GOT3 (cell line): Measurements from ENCODE around the gene GRIP2.

ENCODE experiments used
- DNase-seq: peaks from one replicate; lab custom pipeline; 2025; ENCODE audit warnings: mixed read lengths; lab: John Stamatoyannopoulos, UW

The GRIP2 gene

DNA sequence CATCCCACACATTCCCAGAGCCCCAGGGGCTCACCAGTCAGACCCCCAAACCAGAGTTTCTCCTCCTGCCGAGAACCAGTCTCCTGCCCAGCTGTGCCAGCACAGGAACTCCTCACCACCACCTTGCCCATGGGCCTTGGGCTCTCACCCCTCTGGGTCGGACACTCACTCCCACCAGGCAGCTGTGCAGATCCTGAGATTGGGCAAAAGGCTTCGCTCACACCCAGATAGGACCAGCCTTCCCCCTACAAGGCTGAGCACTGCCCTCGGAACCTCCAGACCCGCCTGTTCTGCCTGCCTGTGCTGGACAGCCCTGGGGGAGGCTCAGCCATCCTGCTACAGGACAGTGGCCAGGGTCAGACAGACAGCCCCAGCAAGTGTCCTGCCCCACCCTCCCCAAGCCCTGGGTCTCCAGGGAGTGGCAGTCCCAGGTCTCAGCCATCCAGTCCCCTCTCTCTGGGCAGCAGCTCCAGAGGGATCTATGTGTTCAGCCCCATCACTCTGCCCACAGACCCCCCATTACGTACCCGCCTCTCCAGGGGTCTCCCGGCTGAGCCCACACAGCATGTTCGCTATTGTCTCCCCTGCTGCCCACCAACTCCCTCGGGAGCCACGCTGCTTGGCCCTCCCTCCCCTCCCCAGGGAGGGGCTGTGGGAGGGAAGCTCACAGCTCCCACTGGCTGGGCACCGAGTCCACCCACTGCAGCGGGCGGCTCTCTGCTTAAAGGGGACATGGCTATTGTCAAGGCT is at the start of gene GRIP2:
GRIP2 (minus strand) TSS at position 601 of the 750 bp plus-strand sequence; CDS start at position 567, 34 bp downstream.
- DNase-seq: no peak

DNA sequence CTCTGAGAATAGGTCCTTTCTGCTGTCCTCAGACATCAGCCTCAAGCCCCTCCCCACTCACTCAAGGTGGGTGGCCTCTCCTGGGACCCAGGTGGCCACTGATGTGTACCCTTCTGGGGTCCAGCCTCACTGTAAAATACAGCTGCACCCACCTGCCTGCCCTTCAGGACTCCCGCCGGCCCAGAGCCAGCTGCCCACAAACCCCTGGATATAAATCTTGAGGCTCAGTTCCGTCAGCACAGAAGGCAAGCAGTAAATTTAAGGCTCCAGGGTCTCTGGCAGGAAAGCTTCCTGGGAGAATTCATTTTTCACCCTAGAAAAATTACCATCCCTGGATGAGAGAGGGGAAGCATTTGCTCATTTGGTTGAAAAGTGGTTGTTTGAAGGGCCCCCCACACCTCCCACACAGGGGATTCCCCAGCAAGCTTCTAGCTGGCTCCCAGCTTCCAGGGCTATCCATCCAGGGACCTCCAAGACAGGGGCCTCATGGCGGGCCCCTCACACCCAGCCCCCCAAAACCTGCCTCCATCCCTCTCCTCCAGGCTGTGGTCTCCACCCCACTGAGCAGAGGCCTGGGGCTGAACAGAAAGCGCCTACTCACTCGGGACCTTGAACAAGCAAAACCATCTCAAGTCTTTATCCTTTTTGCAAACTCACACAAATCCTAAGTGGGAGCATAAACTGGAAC is 48.4 kb upstream of the GRIP2 start:
- no peak for DNase-seq

DNA sequence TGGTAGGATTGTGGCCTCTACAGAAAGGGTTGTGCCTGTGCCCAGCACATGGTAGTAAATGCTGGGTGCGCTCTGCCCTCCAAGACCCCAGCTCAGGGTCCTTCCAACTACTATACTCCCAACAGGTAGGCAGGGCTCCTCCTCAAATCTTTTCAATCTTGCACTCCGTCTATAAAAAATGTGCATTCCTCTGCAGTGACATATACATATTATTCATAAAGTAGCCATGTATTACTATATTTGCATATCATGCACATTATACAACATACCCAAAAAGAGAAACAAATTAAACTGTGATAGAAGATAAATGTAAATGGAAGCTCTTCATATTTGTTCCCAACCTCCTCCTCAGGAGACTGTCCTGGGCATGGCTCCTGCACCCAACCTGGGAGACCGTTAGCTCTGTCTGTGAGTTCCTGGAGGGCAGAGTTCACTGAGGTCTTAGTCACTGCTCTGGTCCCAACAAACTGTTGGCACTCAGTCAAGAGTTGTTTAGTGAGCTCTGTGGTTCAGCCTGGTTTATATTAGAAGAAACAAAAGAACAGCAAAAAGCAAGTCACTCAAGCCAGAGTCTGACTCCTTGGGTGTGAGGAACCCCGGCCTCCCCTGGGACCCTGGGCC is 47.7 kb upstream of the GRIP2 start:
- no peak for DNase-seq

DNA sequence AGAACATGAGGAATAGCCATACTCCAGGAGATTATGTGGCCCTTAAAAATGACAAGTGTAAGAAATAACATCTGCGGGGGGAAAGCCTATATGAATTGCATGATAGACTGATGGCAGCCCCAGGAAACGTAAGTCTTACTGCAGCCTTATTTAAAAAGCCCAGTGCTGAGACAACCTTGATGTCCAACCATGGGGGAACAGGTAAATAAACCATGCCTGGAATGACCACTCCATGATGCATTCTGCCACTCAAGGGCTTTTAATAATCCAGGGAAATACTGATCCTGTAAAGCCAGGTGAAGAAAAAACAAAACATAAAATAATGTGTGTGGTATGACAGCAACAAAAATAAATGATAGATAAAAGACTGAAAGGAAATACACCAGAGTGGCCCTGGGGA is 46.5 kb upstream of the GRIP2 start:
- no peak for DNase-seq

DNA sequence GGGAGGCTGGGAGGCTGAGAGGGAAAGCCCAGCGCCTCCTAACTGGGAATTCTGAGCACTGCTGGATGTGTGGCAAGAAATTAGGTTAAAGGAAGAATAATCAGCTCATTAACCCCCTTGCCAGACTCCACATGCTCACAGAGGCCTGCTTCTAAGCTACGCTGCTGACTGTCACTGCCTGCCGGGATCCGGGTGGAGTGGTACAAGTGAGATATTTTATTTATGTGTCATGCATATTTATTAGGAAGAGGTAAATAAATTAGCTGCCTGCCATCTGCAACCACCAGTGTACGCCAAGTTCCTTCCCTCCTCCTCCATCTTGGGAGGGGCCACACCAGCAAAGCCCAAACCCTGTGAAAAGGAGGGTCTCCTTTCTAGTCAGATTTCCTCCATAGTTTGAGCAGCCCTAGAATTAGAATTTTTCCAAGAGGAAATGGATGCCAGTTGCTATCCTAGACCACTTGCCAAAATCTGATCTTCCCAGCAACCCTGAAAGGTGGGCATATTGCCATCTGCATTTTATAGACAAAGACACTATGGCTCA is 43.5 kb upstream of the GRIP2 start:
- no peak for DNase-seq

DNA sequence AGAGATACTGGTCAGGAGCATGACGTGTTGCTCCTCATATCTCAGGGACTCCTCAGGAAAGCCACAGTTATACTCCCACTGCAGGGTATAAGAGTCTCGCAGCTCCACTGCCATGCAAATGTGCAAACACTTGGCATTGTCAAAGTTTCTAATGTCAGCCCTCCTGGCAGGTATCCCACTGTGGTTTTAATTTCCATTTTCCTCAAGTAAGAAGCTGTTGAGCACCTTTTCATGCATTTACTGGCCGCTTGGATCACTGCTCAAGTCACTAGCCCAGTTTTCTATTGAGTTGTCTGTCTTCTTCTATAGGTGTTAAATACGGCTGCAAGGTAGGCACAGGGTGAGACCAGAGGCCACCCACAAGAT is 41.9 kb upstream of the GRIP2 start:
- DNase-seq: no peak

DNA sequence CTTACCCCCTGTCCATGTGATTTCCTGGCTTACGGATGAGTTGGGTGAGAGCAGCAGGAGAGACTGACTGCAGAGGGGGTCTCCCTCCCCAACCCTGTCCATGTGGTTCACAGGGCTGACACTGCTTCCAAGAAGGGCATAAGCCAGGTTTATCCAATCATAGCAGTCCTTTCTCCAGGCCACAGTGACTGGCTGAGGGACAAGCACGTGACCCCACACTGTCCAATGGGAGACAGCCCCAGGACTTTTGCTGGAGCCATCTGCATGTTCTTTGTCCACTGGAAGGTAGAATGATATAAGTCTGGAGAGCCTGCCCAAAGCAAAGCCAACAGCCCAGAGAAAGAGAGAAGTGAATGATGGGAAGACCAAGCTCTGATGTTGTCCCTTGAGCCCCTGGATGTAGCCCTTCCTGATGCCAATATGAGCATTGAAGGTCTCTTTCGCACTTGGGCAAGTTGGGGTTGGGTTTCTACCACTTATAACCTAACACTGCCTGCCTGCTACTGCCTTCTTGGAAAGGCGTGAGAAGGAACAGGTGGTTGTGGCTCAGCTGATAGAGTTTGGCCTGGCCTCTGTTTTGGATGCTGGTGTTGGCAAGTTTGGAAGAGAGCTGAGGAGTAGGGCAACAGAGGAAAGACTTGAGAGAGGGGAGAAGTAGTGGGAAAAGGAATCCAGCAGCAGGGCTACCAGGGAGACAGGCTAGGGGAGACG is 41.3 kb upstream of the GRIP2 start:
- no peak for DNase-seq

DNA sequence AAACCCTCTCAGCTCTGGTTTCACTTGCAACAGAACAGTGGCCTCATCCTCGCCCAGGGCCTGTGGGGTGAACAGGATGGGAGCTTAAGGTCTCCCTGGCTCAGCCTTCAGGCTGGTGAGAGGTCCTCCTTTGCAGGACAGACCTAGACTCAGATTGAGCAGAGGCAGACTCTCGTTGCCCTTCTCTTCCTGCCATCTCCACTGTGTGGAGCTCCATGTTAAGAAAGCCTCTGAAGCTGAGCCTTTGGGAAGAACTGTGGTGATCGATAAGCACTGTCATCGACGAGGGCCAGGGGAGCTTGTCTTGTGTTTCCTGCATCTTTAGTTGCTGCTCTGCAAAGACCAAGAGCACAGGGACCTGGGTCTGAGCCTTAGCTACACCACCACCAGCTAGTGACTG is 37.8 kb upstream of the GRIP2 start:
- no peak for DNase-seq

DNA sequence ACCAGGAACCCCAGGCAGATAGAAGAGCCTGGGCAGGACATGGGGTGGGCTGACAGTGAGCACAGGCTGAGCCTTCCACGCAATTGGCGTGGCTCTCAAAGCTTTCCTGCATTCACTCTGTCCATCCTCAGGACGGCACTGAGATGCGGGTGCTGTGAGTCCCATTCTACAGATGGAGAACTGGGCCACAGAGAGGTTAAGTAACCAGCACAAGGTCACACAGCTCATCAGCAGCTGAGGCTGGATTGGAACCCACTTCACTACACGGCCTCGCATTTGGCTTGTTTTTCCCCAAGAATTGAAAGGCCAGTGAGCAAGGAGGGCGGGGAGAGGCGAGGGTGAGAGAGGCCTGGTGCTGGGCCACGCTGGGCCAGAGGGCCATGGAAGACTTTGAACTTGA is 36.0 kb upstream of the GRIP2 start:
- DNase-seq: no peak

DNA sequence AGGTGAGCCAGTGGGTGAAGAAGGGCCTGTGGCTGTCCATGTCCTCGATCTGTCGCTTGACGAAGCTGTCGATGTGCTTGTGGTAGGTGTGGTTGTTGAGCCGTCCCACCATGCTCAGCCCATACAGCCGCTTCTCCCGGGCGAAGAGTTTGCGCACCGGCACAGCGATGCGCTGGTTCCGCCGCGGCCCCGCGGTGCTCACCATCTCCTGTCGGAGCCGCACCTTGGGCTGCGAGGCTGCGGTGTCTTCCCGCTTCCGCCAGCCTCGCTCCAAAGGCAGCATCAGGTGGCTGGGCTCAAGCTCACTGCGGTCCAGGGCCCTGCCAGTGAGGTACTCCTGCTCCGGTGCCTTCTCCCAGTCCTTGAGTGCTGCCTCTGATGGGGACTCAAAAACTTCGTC is 34.0 kb upstream of the GRIP2 start:
- no peak for DNase-seq

DNA sequence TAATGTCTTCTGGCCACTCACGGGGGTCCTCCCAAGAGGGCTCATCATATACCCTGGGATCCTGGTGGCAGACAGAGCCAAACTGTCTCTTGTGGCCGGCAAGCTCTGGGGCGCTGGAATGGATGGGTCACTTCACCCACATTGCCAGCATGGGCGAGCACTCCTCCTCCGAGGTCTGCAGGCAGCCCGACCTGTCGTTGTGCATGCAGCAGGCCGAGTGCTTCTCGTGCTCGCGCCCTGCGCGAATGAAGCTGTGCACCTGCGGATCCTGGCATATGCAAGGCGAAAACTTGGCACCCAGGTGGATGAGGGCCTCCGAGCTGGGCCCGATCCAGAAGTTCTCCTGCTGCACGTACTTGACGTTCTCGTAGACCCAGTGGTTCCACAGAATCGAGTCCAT is 33.6 kb upstream of the GRIP2 start:
- no peak for DNase-seq

DNA sequence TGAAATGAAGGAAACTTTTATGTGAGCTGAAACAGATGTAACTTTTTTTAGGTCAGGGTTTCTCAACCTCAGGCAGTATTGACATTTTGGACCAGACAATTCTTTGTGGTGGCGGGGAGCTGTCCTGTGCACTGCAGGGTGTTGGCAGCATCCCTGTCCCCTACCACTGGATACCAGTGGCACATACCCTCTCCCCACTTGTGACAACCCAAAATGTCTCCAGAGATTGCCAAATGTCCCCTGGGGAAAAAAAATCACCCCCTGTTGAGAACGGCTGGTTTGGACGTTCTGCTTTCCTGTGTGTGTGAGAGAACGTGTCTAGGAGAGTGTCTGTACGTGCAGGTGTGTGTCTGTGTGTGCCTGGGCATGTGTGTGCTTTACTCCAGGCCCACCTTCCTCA is 30.7 kb upstream of the GRIP2 start:
- DNase-seq: no peak

DNA sequence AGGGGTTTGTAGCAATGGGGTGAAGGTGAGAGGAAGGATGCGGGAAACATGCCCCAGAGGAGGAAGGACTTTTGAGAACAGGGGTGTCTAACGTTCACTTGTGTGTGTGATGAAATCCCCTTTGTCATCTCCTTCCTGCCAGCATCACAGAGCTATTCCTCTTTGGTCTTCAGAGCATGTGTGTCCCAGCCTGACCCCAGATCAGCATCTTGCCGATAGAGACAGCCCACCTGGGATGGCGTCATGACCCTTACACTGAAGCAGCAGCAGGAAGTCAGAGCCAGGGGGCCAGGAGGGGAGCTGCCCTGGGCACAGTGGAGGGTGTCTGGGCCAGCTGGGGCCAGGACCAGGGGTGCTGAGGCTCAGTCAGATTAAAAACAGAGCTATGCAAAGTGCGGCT is 29.9 kb upstream of the GRIP2 start:
- no peak for DNase-seq

DNA sequence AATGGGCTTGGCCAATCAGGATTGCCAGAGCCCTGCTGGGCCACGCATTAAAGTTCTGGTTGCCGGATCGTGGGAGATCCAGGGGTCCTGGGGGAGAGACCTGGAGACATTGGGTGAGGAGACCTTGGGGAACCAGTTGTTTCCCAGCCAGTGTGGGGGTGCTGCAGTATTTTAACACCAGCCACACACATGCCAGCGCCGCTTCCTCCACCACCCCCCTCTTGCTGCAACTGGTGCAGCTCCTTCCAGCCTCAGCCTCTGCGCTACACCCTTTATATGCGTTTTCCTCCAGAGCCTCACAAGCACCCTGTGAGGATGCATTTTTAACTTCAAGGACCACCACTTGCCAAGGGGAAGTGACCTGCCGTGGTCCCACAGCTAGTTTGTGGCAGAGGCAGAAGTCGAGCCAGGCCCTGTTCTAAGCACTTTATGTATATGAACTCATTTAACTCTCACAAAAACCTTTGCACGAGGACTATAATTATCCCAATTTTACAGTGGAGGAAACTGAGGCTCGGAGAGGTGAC is 29.4 kb upstream of the GRIP2 start:
- DNase-seq: no peak

DNA sequence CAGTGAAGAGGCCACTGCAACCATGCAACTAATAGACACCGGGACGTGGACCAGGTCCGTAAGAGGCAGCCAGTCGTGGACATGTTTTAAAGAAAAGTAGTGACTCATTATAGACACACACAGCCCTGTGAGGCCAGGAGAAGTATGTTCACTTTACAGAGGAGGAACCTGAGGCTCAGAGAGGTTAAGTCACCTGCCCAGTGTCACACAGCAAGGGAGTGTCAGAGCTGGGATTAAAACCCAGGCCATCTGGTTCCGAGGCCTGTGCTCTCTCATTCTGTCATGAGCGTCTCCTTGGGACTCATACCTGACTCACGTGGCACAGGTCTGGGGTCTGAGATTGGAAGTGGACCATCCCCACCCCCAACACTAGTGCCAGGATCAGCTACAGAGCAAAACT is 28.1 kb upstream of the GRIP2 start:
- DNase-seq: no peak

DNA sequence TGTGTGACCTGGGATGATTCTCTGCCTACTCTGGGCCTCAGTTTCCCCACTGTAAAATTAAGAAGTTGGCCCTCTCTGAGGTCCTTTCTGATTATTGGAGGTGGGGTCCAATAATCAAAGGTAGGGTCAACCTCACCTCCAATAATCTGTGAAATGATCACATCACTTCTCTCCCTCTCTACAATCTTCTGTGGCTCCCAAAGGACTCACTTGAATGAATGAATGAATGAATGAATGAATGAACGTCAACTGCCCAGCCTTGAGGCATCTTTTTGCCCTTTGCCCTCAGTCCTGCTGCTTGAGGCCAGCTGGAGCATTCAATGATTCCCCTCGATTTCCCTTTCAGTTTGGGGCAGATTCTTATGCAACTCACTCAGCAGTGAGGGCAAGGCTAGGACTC is 26.7 kb upstream of the GRIP2 start:
- DNase-seq: no peak

DNA sequence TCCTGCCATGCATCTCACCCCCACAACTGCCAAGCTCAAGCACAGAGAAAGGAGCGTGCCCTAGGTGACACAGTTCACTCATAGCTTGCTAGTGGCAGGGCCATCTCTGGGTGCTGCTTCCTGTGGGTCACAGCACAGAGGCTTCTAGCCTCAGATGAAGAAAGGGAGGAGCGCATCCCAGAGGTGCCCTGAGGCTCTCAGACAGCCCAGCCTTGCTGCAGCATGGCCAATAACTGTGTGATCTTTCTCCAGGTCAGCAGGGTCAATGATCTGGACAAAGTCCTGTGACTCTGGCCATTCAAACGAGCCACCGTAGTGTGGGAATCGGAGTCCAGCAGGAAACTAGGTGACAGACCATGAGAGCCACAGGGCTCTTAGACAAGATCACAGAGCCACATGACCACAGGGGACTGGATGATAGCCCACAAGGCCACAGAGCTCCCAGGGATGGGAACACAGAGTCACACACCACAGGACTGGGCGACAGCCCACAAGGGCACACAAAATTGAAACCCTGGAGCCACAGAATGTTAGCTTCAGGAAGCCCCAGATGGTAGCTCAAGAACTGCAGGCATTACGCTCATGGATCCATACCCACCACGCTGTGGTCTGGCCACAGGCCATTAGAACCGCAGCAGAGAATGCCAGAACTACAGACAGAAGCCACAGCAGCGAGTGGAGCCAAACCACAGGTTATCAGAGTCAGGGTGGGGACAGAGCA is 25.9 kb upstream of the GRIP2 start:
- no peak for DNase-seq

DNA sequence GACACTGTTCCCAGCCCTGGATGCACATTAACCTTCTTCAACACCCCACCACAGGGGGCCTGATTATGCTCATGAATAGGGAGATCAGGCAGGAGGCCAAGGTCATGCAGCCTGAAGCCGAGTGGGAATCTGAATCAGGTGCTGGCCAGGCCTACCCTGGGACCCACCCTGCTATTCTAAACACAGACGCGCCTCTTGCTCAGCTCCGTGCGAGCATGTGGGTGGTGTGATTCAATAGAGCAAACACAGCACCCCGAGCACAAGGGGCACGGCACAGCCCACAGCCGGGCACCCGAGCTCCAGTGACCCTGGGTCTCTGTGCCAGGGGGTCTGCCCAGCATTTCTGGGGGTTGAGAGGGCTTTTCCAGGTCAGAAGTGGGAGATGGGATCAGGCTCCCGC is 24.6 kb upstream of the GRIP2 start:
- DNase-seq: no peak

DNA sequence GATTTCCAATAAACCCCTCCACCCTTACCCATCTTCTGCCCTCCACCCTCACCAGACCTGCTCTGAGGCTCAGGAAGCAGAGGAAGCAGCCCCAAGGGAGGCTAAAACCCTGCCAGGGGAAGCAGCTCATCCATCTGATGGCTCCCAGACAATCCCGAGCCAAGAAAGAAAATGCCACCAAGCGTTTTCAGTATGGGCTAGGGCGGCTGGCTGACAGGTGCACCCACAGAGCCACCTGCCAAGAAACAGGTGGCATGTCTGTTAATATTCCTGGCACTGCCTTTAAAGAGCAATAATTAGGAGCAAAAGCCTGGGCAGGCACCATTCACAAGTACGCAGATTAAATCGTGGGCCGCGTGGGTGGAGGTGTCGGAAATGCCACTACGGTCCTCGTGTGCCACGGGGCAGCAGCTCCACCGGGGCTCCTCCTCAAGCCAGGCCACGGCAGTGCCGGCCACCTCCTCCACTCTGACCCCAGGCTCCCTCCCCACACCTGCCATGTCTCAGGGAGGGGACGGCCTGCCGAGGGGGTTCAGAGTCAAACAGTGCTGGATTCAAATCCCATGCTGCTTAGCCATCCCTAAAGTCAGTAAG is 23.9 kb upstream of the GRIP2 start:
- DNase-seq: no peak

DNA sequence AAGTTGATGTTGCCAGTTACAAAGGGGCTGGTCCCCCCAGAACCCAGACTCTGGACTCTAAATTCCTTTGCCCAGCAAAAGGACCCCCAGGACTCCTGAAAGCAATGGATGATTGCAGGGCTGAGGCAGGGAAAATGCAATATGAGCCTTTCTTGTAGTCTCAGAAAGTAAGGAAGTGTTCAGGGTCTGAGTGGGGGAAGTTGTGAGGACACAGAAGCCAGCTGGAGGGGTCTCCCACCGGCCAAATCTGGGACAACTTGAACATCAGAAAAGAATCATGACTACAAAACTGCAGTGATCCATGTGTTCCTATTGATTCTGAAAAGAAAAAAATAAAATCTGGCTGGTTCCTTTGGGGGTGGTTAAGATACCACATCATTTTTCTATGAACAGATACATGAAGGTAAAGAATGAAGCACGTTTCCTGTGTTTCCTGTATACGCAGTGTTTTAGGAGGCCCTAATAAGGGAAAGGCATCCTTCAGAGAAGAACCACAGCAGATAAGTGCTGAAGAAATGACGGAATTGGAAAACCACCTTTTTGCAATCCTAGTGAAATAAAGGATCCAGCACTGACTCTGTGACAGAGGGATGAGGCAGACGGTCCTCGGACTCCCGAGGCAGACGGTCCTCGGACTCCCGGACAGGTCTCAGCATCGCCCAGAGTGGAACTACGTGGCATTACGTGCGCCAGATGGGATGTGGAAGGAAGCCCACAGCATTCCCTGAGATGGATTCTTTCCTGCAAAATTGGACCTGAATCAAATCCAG is 22.2 kb upstream of the GRIP2 start:
- no peak for DNase-seq
